Neural cell (in vitro differentiated cells): ENCODE measurements around the gene WTAP. TPM values are rescaled to one million over a fixed set of nuclear protein-coding genes. Genes with fewer than 3 reads are reported as not detected.
"Not testable (repeated sequence)": the region's sequence is repeated elsewhere in the genome, so short reads cannot be mapped to it uniquely, and the experiment has no call there.

Experiments used
- H2AFZ ChIP-seq: fragments of 200-600, 300-800 bp; sonication (generic), shearing (Covaris generic); 2 replicates; pipeline ENCODE4 v1.6.0; 2014; ENCODE audit warnings: low read depth, mild to moderate bottlenecking, antibody characterized with exemption, low read length, moderate library complexity
- H3F3A ChIP-seq: fragments of 200-600 bp; shearing (Covaris generic); 2 replicates; pipeline ENCODE4 v1.6.1; 2016; ENCODE audit warnings: mild to moderate bottlenecking, moderate library complexity, mixed read lengths, antibody characterized with exemption, low read length; ENCODE audit not compliant: insufficient read depth, poor library complexity, severe bottlenecking
- H3K27ac ChIP-seq: fragments of 200-600, 300-800 bp; sonication (generic), shearing (Covaris generic); 2 replicates; pipeline ENCODE4 v1.5.1; 2014; ENCODE audit warnings: mild to moderate bottlenecking, low read length, moderate library complexity
- H3K27me3 ChIP-seq: fragments of 300-800, 200-600 bp; sonication (generic), shearing (Covaris generic); 2 replicates; pipeline ENCODE4 v1.6.0; 2014; ENCODE audit warnings: mild to moderate bottlenecking, low read depth, low read length, moderate library complexity; ENCODE audit not compliant: insufficient read depth
- H3K36me3 ChIP-seq: fragments of 300-800, 200-600 bp; sonication (generic), shearing (Covaris generic); 2 replicates; pipeline ENCODE4 v1.5.1; 2014; ENCODE audit warnings: mild to moderate bottlenecking, antibody characterized with exemption, low read length, moderate library complexity; ENCODE audit not compliant: insufficient read depth
- H3K4me2 ChIP-seq: fragments of 300-800, 200-600 bp; sonication (generic), shearing (Covaris generic); 2 replicates; pipeline ENCODE4 v1.6.0; 2014; ENCODE audit warnings: mild to moderate bottlenecking, low read length
- H3K4me3 ChIP-seq: fragments of 300-800, 200-600 bp; sonication (generic), shearing (Covaris generic); 2 replicates; pipeline ENCODE4 v1.5.1; 2014; ENCODE audit warnings: mild to moderate bottlenecking, low read length, moderate library complexity
- H3K79me2 ChIP-seq: fragments of 200-600 bp; shearing (Covaris generic); replicated peaks from 2 replicates; pipeline ENCODE4 v1.6.0; 2014; ENCODE audit warnings: mild to moderate bottlenecking, low read length, moderate library complexity; ENCODE audit not compliant: insufficient read depth
- H3K9ac ChIP-seq: fragments of 300-800, 200-600 bp; sonication (generic), shearing (Covaris generic); 2 replicates; pipeline ENCODE4 v1.6.1; 2016; ENCODE audit warnings: mild to moderate bottlenecking, low read length, mixed read lengths
- H3K9me2 ChIP-seq: fragments of 200-600 bp; shearing (Covaris generic); 2 replicates; pipeline ENCODE4 v1.6.1; 2016; ENCODE audit warnings: mild to moderate bottlenecking, low read length, mixed read lengths; ENCODE audit not compliant: insufficient read depth
- H3K9me3 ChIP-seq: fragments of 200-600, 300-800 bp; sonication (generic), shearing (Covaris generic); 2 replicates; pipeline ENCODE4 v1.6.1; 2016; ENCODE audit warnings: mild to moderate bottlenecking, mixed run types, low read length, moderate library complexity, mixed read lengths
- H4K20me1 ChIP-seq: fragments of 200-600 bp; shearing (Covaris generic); 2 replicates; pipeline ENCODE4 v1.6.1; 2016; ENCODE audit warnings: mild to moderate bottlenecking, mixed run types; ENCODE audit not compliant: insufficient read depth
- EP300 ChIP-seq: fragments of 450-650 bp; conservative IDR thresholded peaks from 2 replicates; pipeline ENCODE4 v1.6.1; 2014; ENCODE audit warnings: antibody characterized with exemption, mild to moderate bottlenecking, moderate library complexity; ENCODE audit not compliant: poor library complexity, severe bottlenecking
- EZH2 ChIP-seq: fragments of 200-600, 300-800 bp; shearing (Covaris generic), sonication (generic); IDR thresholded peaks from 2 replicates; pipeline ENCODE4 v1.6.1; 2014; ENCODE audit warnings: antibody characterized with exemption, low read length, borderline replicate concordance, mild to moderate bottlenecking; ENCODE audit not compliant: insufficient read depth, poor library complexity, severe bottlenecking
- MXI1 ChIP-seq: fragments of 450-650 bp; conservative IDR thresholded peaks from 2 replicates; pipeline ENCODE4 v1.6.1; 2014; ENCODE audit warnings: antibody characterized with exemption, mild to moderate bottlenecking; ENCODE audit not compliant: poor library complexity, severe bottlenecking
- POLR2AphosphoS5 ChIP-seq: IDR thresholded peaks from 2 replicates; pipeline ENCODE4 v1.6.1; 2012
- RAD21 ChIP-seq: fragments of 450-650 bp; conservative IDR thresholded peaks from 2 replicates; pipeline ENCODE4 v1.6.1; 2014; ENCODE audit warnings: antibody characterized with exemption, mild to moderate bottlenecking, moderate library complexity
- SMC3 ChIP-seq: fragments of 450-650 bp; conservative IDR thresholded peaks from 2 replicates; pipeline ENCODE4 v1.6.1; 2014; ENCODE audit warnings: antibody characterized with exemption, mild to moderate bottlenecking, moderate library complexity; ENCODE audit not compliant: poor library complexity
- TAF1 ChIP-seq: IDR thresholded peaks from 2 replicates; pipeline ENCODE4 v1.6.1; 2012; ENCODE audit warnings: low read depth
- polyA plus RNA-seq: library from polyadenylated mRNA; depleted of rRNA; stranded (reverse); fragments of >200 nt; gene quantifications from 2 replicates; pipeline ENCODE4 v1.2.3, GENCODE V29; 2014
- TF ChIP-seq, protein P1 (sequence below): IDR thresholded peaks from 2 replicates; pipeline ENCODE4 v1.6.1; 2012; ENCODE audit warnings: borderline replicate concordance
- TF ChIP-seq, protein P2 (sequence below): fragments of 450-650 bp; IDR thresholded peaks from 2 replicates; pipeline ENCODE4 v1.5.1; 2014; ENCODE audit warnings: antibody characterized with exemption, mild to moderate bottlenecking, moderate library complexity; ENCODE audit not compliant: poor library complexity, severe bottlenecking

Gene WTAP
- polyA plus RNA-seq, 1 donor from 2014 or later: 94.1 TPM

DNA sequence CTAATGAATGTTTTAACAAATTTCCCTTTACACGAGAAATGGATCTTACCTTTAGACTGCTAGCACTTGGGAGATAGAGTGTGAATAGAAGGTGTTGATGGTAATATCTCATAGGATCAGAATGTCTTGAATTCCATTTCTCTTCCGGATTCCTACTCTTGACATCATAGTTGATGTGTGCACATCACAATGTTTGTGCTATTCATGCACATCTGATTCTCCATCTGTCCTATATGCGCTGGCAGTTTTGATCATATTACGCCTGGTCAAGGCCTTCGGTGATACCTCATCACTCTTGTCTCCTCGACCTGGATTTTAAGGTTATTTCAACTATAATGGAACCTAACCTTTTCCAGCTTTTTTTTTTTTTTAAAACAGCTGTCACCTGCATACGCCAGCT is 17.8 kb downstream of the WTAP start:
- Histone ChIP-seq H3K79me2 (peaks cover 10% of the 10 kb centered on the region), H3K9me3 (no peaks in the 10 kb centered on the region), H3K9me2 (no peaks in the 10 kb centered on the region), H3K9ac (no peak overlapping the region), H3K4me2 (no peak overlapping the region), H2AFZ (no peak overlapping the region), H3K27ac (no peak overlapping the region), H3K36me3 (peaks cover 12% of the 10 kb centered on the region), H3F3A (no peaks in the 10 kb centered on the region), H3K4me3 (no peak overlapping the region), H3K27me3 (no peaks in the 10 kb centered on the region), H4K20me1 (peaks cover 3% of the 10 kb centered on the region)
- no peak for TF ChIP-seq TAF1
- TF ChIP-seq, protein P1, sequence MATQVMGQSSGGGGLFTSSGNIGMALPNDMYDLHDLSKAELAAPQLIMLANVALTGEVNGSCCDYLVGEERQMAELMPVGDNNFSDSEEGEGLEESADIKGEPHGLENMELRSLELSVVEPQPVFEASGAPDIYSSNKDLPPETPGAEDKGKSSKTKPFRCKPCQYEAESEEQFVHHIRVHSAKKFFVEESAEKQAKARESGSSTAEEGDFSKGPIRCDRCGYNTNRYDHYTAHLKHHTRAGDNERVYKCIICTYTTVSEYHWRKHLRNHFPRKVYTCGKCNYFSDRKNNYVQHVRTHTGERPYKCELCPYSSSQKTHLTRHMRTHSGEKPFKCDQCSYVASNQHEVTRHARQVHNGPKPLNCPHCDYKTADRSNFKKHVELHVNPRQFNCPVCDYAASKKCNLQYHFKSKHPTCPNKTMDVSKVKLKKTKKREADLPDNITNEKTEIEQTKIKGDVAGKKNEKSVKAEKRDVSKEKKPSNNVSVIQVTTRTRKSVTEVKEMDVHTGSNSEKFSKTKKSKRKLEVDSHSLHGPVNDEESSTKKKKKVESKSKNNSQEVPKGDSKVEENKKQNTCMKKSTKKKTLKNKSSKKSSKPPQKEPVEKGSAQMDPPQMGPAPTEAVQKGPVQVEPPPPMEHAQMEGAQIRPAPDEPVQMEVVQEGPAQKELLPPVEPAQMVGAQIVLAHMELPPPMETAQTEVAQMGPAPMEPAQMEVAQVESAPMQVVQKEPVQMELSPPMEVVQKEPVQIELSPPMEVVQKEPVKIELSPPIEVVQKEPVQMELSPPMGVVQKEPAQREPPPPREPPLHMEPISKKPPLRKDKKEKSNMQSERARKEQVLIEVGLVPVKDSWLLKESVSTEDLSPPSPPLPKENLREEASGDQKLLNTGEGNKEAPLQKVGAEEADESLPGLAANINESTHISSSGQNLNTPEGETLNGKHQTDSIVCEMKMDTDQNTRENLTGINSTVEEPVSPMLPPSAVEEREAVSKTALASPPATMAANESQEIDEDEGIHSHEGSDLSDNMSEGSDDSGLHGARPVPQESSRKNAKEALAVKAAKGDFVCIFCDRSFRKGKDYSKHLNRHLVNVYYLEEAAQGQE: no peak
- TF ChIP-seq, protein P2, sequence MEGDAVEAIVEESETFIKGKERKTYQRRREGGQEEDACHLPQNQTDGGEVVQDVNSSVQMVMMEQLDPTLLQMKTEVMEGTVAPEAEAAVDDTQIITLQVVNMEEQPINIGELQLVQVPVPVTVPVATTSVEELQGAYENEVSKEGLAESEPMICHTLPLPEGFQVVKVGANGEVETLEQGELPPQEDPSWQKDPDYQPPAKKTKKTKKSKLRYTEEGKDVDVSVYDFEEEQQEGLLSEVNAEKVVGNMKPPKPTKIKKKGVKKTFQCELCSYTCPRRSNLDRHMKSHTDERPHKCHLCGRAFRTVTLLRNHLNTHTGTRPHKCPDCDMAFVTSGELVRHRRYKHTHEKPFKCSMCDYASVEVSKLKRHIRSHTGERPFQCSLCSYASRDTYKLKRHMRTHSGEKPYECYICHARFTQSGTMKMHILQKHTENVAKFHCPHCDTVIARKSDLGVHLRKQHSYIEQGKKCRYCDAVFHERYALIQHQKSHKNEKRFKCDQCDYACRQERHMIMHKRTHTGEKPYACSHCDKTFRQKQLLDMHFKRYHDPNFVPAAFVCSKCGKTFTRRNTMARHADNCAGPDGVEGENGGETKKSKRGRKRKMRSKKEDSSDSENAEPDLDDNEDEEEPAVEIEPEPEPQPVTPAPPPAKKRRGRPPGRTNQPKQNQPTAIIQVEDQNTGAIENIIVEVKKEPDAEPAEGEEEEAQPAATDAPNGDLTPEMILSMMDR: no peak
- TF ChIP-seq EZH2: no peak
- TF ChIP-seq EP300: no peak
- no peak for TF ChIP-seq SMC3
- TF ChIP-seq POLR2AphosphoS5: no peak
- no peak for TF ChIP-seq RAD21
- no peak for TF ChIP-seq MXI1

DNA sequence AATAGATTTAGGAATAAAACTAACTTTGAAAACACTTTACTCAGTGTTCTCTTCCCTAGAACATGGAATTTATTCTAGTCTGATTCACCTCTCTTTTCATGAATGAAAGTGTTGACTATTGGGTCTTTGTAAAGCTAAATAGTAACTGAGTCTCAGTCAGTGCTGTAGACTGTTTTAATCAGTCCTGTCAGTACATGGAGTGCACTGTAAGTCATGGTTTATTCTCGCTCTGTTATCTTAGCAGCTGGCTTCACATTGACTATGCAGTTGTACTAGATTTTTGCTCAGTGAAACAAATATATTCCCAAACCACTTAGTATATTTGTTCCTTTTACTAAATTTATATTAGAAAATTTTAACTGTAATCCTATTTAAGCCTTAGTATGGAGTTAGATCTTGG is 19.5 kb downstream of the WTAP start:
- TF ChIP-seq POLR2AphosphoS5: no peak
- no peak for TF ChIP-seq SMC3
- TF ChIP-seq, protein P2: no peak
- no peak for TF ChIP-seq EZH2
- TF ChIP-seq TAF1: no peak
- TF ChIP-seq, protein P1: no peak
- no peak for TF ChIP-seq RAD21
- TF ChIP-seq MXI1: no peak
- Histone ChIP-seq H4K20me1 (peaks cover 3% of the 10 kb centered on the region), H3K9me2 (no peaks in the 10 kb centered on the region), H3K9ac (no peak overlapping the region), H3K27ac (no peak overlapping the region), H3F3A (no peaks in the 10 kb centered on the region), H3K4me3 (no peak overlapping the region), H3K27me3 (no peaks in the 10 kb centered on the region), H2AFZ (no peak overlapping the region), H3K36me3 (peaks cover 17% of the 10 kb centered on the region), H3K9me3 (no peaks in the 10 kb centered on the region), H3K4me2 (no peak overlapping the region), H3K79me2 (peaks cover 14% of the 10 kb centered on the region)

DNA sequence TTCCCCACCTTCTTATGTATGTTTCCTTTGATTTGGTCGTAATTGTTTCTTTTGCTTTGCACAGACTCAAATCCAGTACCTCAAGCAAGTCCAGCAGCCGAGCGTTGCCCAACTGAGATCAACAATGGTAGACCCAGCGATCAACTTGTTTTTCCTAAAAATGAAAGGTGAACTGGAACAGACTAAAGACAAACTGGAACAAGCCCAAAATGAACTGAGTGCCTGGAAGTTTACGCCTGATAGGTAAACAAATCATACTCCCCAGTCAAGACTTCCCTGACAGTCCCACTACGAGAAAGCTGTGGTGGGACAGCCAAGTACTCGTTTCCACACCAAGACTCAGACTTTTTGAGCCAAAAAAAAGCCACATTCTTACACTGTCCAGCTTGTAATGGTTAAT is 20.8 kb downstream of the WTAP start:
- Histone ChIP-seq H3K36me3 (peaks cover 13% of the 10 kb centered on the region), H3K79me2 (peaks cover 14% of the 10 kb centered on the region)
- not testable (repeated sequence) for H3K4me2 ChIP-seq, H4K20me1 ChIP-seq, H3K9me2 ChIP-seq, H3K4me3 ChIP-seq, H2AFZ ChIP-seq, H3K27me3 ChIP-seq, H3K9ac ChIP-seq, H3F3A ChIP-seq, H3K9me3 ChIP-seq, H3K27ac ChIP-seq
